Mesenchymal stem cell (in vitro differentiated cells and primary cell): ENCODE data around the gene SKAP2. TPM values are rescaled to one million over a fixed set of nuclear protein-coding genes. Genes with fewer than 3 reads are reported as not detected.
A peak's percentile ranks its signal among the peaks of the same experiment; 100 is the strongest.

ENCODE experiments used
- DNase-seq: peaks from one replicate; pipeline ENCODE4 v3.0.0-alpha.2; 2013
- H2AFZ ChIP-seq: one replicate; pipeline ENCODE4 v1.6.1; 2013; ENCODE audit warnings: low read depth, mild to moderate bottlenecking, control low read depth, inconsistent platforms, low read length, moderate library complexity
- H2AK5ac ChIP-seq: 2 replicates; pipeline ENCODE4 v1.6.1; 2013; ENCODE audit warnings: low read length, moderate library complexity, mild to moderate bottlenecking, inconsistent platforms; ENCODE audit not compliant: severe bottlenecking
- H2BK120ac ChIP-seq: one replicate; pipeline ENCODE4 v1.6.1; 2013; ENCODE audit warnings: low read depth, mild to moderate bottlenecking, inconsistent platforms, low read length, moderate library complexity
- H2BK12ac ChIP-seq, 2 experiments: one replicate each; pipeline ENCODE4 v1.6.1; 2013; ENCODE audit warnings: inconsistent platforms in 2 of 2, low read length in 2 of 2, mild to moderate bottlenecking in 2 of 2, moderate library complexity in 2 of 2, control low read depth in 1 of 2
- H2BK15ac ChIP-seq: one replicate; pipeline ENCODE4 v1.6.1; 2013; ENCODE audit warnings: mild to moderate bottlenecking, low read depth, inconsistent platforms; ENCODE audit not compliant: poor library complexity, severe bottlenecking
- H2BK5ac ChIP-seq: 2 replicates; pipeline ENCODE4 v1.6.1; 2013; ENCODE audit warnings: low read depth, mild to moderate bottlenecking, low read length, control low read depth, inconsistent platforms; ENCODE audit not compliant: poor library complexity, severe bottlenecking
- H3K14ac ChIP-seq, 2 experiments: one replicate each; pipeline ENCODE4 v1.6.1; 2013; ENCODE audit warnings: inconsistent platforms in 2 of 2, low read length in 2 of 2, control low read depth in 1 of 2, mild to moderate bottlenecking in 1 of 2, moderate library complexity in 1 of 2
- H3K18ac ChIP-seq, 2 experiments: one replicate each; pipeline ENCODE4 v1.6.1; 2013; ENCODE audit warnings: inconsistent platforms in 2 of 2, low read length in 2 of 2, control low read depth in 1 of 2, low read depth in 1 of 2, mild to moderate bottlenecking in 1 of 2
- H3K23ac ChIP-seq, 2 experiments: one replicate each; pipeline ENCODE4 v1.6.1; 2013; ENCODE audit warnings: inconsistent platforms in 2 of 2, low read length in 2 of 2, mild to moderate bottlenecking in 2 of 2, moderate library complexity in 2 of 2, control low read depth in 1 of 2
- H3K27ac ChIP-seq: 2 replicates; pipeline ENCODE4 v1.5.1; 2013; ENCODE audit warnings: mild to moderate bottlenecking, moderate library complexity, low read length, control low read depth, inconsistent platforms; ENCODE audit not compliant: poor library complexity, severe bottlenecking
- H3K27me3 ChIP-seq, 2 experiments: 2 replicates each; pipeline versions ENCODE4 v1.6.1 to v1.7.0; 2013; ENCODE audit warnings: low read length in 2 of 2, mild to moderate bottlenecking in 2 of 2, moderate library complexity in 2 of 2, control low read depth in 1 of 2, inconsistent platforms in 1 of 2; ENCODE audit not compliant: control insufficient read depth in 1 of 2, insufficient read depth in 1 of 2
- H3K36me3 ChIP-seq, 2 experiments: 2 replicates each; pipeline versions ENCODE4 v1.6.1 to v1.7.0; 2013; ENCODE audit warnings: low read length in 2 of 2, control low read depth in 1 of 2, inconsistent platforms in 1 of 2, low read depth in 1 of 2, mild to moderate bottlenecking in 1 of 2; ENCODE audit not compliant: insufficient read depth in 2 of 2, control insufficient read depth in 1 of 2
- H3K4ac ChIP-seq, 2 experiments: one replicate each; pipeline ENCODE4 v1.6.1; 2013; ENCODE audit warnings: inconsistent platforms in 2 of 2, low read length in 2 of 2, mild to moderate bottlenecking in 2 of 2, moderate library complexity in 2 of 2, control low read depth in 1 of 2, low read depth in 1 of 2
- H3K4me1 ChIP-seq: 2 replicates; pipeline ENCODE4 v1.6.1; 2013; ENCODE audit warnings: low read depth, low read length, control low read depth; ENCODE audit not compliant: control insufficient read depth, insufficient read depth
- H3K4me2 ChIP-seq: 2 replicates; pipeline ENCODE4 v1.6.1; 2013; ENCODE audit warnings: low read length, mild to moderate bottlenecking, inconsistent platforms; ENCODE audit not compliant: poor library complexity, severe bottlenecking
- H3K4me3 ChIP-seq, 2 experiments: 2 replicates each; pipeline versions ENCODE4 v1.5.1 to v1.7.0; 2013; ENCODE audit warnings: low read length in 2 of 2, mild to moderate bottlenecking in 2 of 2, control low read depth in 1 of 2, low read depth in 1 of 2; ENCODE audit not compliant: insufficient read depth in 1 of 2
- H3K79me1 ChIP-seq: replicated peaks from 2 replicates; pipeline ENCODE4 v1.6.1; 2013; ENCODE audit warnings: mild to moderate bottlenecking, control low read depth, low read length, inconsistent platforms; ENCODE audit not compliant: poor library complexity, severe bottlenecking
- H3K9ac ChIP-seq: 2 replicates; pipeline ENCODE4 v1.7.0; 2013; ENCODE audit warnings: mild to moderate bottlenecking, low read length, moderate library complexity
- H3K9me3 ChIP-seq: 2 replicates; pipeline ENCODE4 v1.7.0; 2013; ENCODE audit warnings: mild to moderate bottlenecking, low read length; ENCODE audit not compliant: control insufficient read depth
- H4K8ac ChIP-seq: one replicate; pipeline ENCODE4 v1.6.1; 2013; ENCODE audit warnings: inconsistent platforms, mild to moderate bottlenecking, low read length, moderate library complexity
- H4K91ac ChIP-seq: one replicate; pipeline ENCODE4 v1.6.1; 2013; ENCODE audit warnings: mild to moderate bottlenecking, low read length, inconsistent platforms
- WGBS: methylation state at CpG from one replicate; pipeline ENCODE4 v1.1.7; 2013; ENCODE audit warnings: mixed read lengths; 5-methylcytosine and 5-hydroxymethylcytosine counted together
- polyA plus RNA-seq, 2 experiments: library from polyadenylated mRNA; stranded (reverse); fragments of 200-250 nt; gene quantifications; one replicate each; pipeline ENCODE4 v1.2.3, GENCODE V29; 2013

Gene SKAP2, protein sequence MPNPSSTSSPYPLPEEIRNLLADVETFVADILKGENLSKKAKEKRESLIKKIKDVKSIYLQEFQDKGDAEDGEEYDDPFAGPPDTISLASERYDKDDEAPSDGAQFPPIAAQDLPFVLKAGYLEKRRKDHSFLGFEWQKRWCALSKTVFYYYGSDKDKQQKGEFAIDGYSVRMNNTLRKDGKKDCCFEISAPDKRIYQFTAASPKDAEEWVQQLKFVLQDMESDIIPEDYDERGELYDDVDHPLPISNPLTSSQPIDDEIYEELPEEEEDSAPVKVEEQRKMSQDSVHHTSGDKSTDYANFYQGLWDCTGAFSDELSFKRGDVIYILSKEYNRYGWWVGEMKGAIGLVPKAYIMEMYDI
- 12.3 TPM for polyA plus RNA-seq (2013, experiment 1 of 2)
- 12.3 TPM for polyA plus RNA-seq (2013, experiment 2 of 2)

DNA sequence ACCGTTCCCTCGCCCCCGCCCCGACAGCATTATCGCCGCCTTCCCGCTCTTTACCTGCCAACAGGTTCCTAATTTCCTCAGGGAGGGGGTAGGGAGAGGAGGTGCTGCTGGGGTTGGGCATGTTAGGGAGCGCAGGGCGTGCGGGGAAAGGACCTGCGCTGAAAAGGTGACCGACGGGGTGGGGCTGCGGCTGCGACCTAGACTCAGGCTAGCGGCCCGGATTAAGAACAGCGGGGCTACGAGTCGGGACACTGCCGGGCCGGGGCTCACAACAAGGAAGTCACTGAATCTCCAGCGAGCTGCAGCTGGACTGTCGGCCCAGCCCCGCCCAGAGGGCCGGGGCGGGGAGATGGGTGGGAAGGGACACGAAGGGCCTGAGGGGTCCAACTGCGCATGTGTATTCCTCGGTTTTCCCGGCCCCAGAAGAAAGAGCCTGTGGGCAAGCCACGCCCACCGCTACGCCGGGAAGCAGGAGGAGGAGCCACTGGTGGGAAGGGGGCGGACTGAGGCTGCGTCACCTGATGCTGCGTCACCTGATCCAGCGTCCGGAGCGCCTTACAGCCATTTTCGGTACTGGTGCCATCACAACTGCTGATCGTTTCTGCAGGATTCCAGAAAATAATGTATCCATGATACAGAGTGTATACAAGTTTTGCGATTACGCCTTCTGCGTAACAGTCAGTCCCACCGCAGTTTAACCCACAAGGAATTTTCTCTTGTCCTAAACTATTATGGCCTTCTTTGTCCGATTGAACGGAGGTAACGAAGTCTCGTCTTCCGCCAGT lies at the start of gene SKAP2:
Gene SKAP2, minus strand, starts transcription at position 282 of the 785 bp plus-strand sequence. Its CDS starts 161 bp downstream, at position 121.
- Histone ChIP-seq H3K9me3 (no peaks in the 10 kb centered on the region), H3K18ac (peak within 1 kb of the TSS; percentile 82 to 92), H3K4ac (peak within 1 kb of the TSS in 1 of 2 experiments; percentile 64), H3K9ac (peak within 1 kb of the TSS; percentile 94), H3K14ac (peak within 1 kb of the TSS in 1 of 2 experiments; percentile 12), H3K79me1 (no peaks in the 10 kb centered on the region), H3K36me3 (no peaks in the 10 kb centered on the region), H4K8ac (peak within 1 kb of the TSS; percentile 72), H3K27ac (peak within 1 kb of the TSS; percentile 98), H3K23ac (peak within 1 kb of the TSS in 1 of 2 experiments; percentile 48), H2BK12ac (peak within 1 kb of the TSS in 1 of 2 experiments; percentile 33), H2BK5ac (no peak within 1 kb of the TSS), H3K27me3 (no peaks in the 10 kb centered on the region), H3K4me3 (peak within 1 kb of the TSS; percentile 74 to 95), H4K91ac (peak within 1 kb of the TSS; percentile 44), H3K4me1 (no peaks in the 10 kb centered on the region), H2BK15ac (peak within 1 kb of the TSS; percentile 91), H2AFZ (peak within 1 kb of the TSS; percentile 74), H3K4me2 (peak within 1 kb of the TSS; percentile 67), H2AK5ac (no peak within 1 kb of the TSS), H2BK120ac (peak within 1 kb of the TSS; percentile 27)
- 1% methylated on average over 44 of the region's 52 CpGs for WGBS
- DNase-seq = peak; percentile 99

DNA sequence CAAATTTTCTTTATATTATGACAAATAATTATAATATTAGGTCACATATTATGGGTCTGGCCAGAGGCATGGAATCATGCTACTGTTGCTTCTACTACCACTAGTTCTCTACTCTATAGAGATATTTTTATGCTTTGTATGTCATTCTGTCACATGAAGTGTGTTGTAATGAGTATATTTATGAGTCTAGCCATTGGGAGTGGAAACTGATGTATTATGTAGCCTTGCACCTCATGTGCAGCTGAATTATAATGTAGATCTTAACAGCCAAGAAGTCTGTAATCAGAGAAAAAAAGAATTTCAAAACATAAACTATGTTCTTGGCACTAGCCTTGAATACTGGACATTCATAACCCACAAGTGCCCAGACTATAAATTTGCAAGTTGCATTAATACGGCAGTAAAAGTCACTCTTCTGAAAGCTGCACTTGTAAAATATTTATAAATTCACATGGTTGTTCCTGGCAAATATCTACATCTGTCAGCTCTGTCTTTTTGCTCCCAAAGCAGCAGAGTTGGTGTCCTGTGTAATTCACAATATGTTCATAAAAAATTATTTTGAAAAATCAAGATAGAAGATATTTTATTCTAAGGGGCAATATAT lies 48.6 kb upstream of the SKAP2 start:
- Histone ChIP-seq H4K8ac (no peak overlapping the region), H3K4me1 (peaks cover 2% of the 10 kb centered on the region), H4K91ac (no peak overlapping the region), H2BK12ac (no peak overlapping the region), H2BK5ac (no peak overlapping the region), H3K18ac (no peak overlapping the region), H3K23ac (no peak overlapping the region), H3K27ac (no peak overlapping the region), H2BK15ac (no peak overlapping the region), H3K4ac (no peak overlapping the region), H3K79me1 (no peaks in the 10 kb centered on the region), H3K14ac (no peak overlapping the region), H3K27me3 (no peaks in the 10 kb centered on the region), H2AK5ac (no peak overlapping the region), H3K4me3 (no peak overlapping the region), H2AFZ (no peak overlapping the region), H3K36me3 (no peaks in the 10 kb centered on the region), H3K4me2 (no peak overlapping the region), H2BK120ac (no peak overlapping the region), H3K9ac (no peak overlapping the region), H3K9me3 (no peaks in the 10 kb centered on the region)
- no peak for DNase-seq
- 71% methylated on average over 1 of the region's 1 CpG for whole genome bisulfite sequencing

DNA sequence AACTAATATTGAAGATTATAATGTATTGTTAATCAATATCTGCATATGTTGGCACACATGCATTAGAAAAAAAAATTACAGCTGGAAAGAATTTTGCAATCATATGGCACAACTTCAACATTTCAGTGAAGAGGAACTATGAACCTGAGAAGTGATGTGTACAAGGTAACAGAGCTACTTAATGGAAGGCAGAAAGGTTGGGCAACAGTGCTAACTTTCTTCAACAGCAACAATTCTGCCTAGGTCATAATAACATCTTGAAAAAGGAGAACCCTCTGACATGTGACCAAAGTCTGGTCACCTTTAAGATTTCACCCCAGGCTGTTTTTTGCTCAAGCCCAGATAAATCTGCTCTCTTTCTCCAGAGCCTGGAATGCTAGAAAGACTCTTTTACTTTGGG lies 47.9 kb upstream of the SKAP2 start:
- no peak overlapping the region for H2BK5ac ChIP-seq
- no peak overlapping the region for H3K23ac ChIP-seq
- H2BK120ac ChIP-seq = no peak overlapping the region
- H3K4ac ChIP-seq = no peak overlapping the region
- H2BK15ac ChIP-seq = no peak overlapping the region
- DNase-seq = no peak
- H3K79me1 ChIP-seq = no peaks in the 10 kb centered on the region
- H3K9ac ChIP-seq = no peak overlapping the region
- H4K8ac ChIP-seq = no peak overlapping the region
- H3K4me1 ChIP-seq = peaks cover 2% of the 10 kb centered on the region
- H3K4me2 ChIP-seq = no peak overlapping the region
- no peaks in the 10 kb centered on the region for H3K36me3 ChIP-seq
- H4K91ac ChIP-seq = no peak overlapping the region
- no peak overlapping the region for H3K14ac ChIP-seq
- H2AK5ac ChIP-seq = no peak overlapping the region
- H3K27ac ChIP-seq = no peak overlapping the region
- H2BK12ac ChIP-seq = no peak overlapping the region
- H3K9me3 ChIP-seq = no peaks in the 10 kb centered on the region
- H3K4me3 ChIP-seq = no peak overlapping the region
- H2AFZ ChIP-seq = no peak overlapping the region
- no peaks in the 10 kb centered on the region for H3K27me3 ChIP-seq
- no peak overlapping the region for H3K18ac ChIP-seq

DNA sequence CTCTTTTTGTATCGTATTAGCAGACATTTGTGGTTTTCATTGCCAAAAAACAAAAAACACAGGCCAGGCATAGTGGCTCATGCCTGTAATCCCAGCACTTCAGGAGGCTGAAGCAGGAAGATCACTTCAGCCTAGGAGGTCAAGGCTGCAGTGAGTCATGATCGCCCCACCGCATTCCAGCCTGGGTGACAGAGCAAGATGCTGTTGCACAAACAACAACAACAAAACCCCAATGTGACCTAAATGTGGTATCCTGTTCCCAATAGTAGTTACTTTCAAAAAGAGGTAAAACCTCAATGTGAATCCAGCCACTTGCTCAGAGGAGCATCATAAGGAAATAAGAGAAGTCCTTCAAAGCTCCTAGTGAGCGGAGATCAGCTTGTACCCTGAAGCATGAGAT lies 45.8 kb upstream of the SKAP2 start:
- DNase-seq = peak; percentile 82
- no peaks in the 10 kb centered on the region for H3K79me1 ChIP-seq
- H2BK120ac ChIP-seq = no peak overlapping the region
- H2BK12ac ChIP-seq = no peak overlapping the region
- H2AK5ac ChIP-seq = no peak overlapping the region
- H3K4ac ChIP-seq = no peak overlapping the region
- H3K36me3 ChIP-seq = no peaks in the 10 kb centered on the region
- H3K27ac ChIP-seq = no peak overlapping the region
- H3K27me3 ChIP-seq = no peaks in the 10 kb centered on the region
- H3K4me2 ChIP-seq = no peak overlapping the region
- H4K91ac ChIP-seq = no peak overlapping the region
- H3K9ac ChIP-seq = no peak overlapping the region
- H3K9me3 ChIP-seq = no peaks in the 10 kb centered on the region
- no peak overlapping the region for H3K14ac ChIP-seq
- no peak overlapping the region for H2AFZ ChIP-seq
- H2BK5ac ChIP-seq = no peak overlapping the region
- no peak overlapping the region for H2BK15ac ChIP-seq
- WGBS = 0% methylated on average over 3 of the region's 4 CpGs
- no peak overlapping the region for H3K4me3 ChIP-seq
- H3K23ac ChIP-seq = no peak overlapping the region
- no peak overlapping the region for H4K8ac ChIP-seq
- no peak overlapping the region for H3K18ac ChIP-seq
- peaks cover 2% of the 10 kb centered on the region for H3K4me1 ChIP-seq
